Transverse colon (tissue), 4 donors: Measurements from ENCODE around the gene DGLUCY. TPM values are rescaled to one million over a fixed set of nuclear protein-coding genes. Genes with fewer than 3 reads are reported as not detected.
"Not testable (repeated sequence)": the region's sequence is repeated elsewhere in the genome, so short reads cannot be mapped to it uniquely, and the experiment has no call there.

Experiments
- DNase-seq: peaks from one replicate; pipeline ENCODE4 v3.0.0-alpha.2; 2019
- H3K27ac ChIP-seq, 4 donors: fragments of 200-600 bp; sonication (generic); 2 replicates each; pipeline ENCODE4 v1.5.1; 2016 to 2018; ENCODE audit warnings: inconsistent platforms in 4 of 4
- H3K27me3 ChIP-seq: fragments of 200-600 bp; sonication (generic); 2 replicates; pipeline ENCODE4 v1.5.1; 2017; ENCODE audit warnings: inconsistent platforms
- H3K36me3 ChIP-seq, 4 donors: fragments of 200-600 bp; sonication (generic); 2 replicates each; pipeline ENCODE4 v1.5.1; 2017 to 2019; ENCODE audit warnings: inconsistent platforms in 4 of 4
- H3K4me1 ChIP-seq, 4 donors: fragments of 200-600 bp; sonication (generic); 2 replicates each; pipeline ENCODE4 v1.5.1; 2017 to 2020; ENCODE audit warnings: inconsistent platforms in 4 of 4
- H3K4me3 ChIP-seq, 4 donors: fragments of 200-600 bp; sonication (generic); 1 replicate in 1 of 4; 2 replicates in 3 of 4; pipeline versions ENCODE4 v1.5.1 to v1.6.1; 2017 to 2019; ENCODE audit warnings: inconsistent platforms in 4 of 4
- H3K9me3 ChIP-seq, 2 donors: fragments of 200-600 bp; sonication (generic); 2 replicates each; pipeline ENCODE4 v1.5.1; 2017 to 2019; ENCODE audit warnings: inconsistent platforms in 2 of 2
- EP300 ChIP-seq: sonication (generic); formaldehyde crosslinking; IDR thresholded peaks from one replicate; pipeline ENCODE4 v1.6.1; 2017; ENCODE audit warnings: antibody characterized with exemption, low read depth
- POLR2A ChIP-seq: fragments of 450-650 bp; IDR thresholded peaks from one replicate; pipeline ENCODE4 v1.6.1; 2016; ENCODE audit warnings: antibody characterized with exemption, mild to moderate bottlenecking, moderate library complexity
- POLR2AphosphoS5 ChIP-seq, 3 donors: sonication (generic); formaldehyde crosslinking; IDR thresholded peaks; one replicate each; pipeline ENCODE4 v1.6.1; 2016; ENCODE audit warnings: antibody characterized with exemption in 3 of 3
- WGBS, 2 donors: methylation state at CpG; one replicate each; pipeline ENCODE4 v1.1.5; 2018; ENCODE audit warnings: low coverage in 1 of 2; 5-methylcytosine and 5-hydroxymethylcytosine counted together
- in situ Hi-C, 4 donors: fragments of 200-750 bp; cut with MboI; loops; one replicate each; pipeline versions ENCODE4 v1.15.0 to v1.15.1; 2017; ENCODE audit warnings: low sequenced_read_pairs in 3 of 4, low pct_ligation_motif_present in 1 of 4, low pct_unique_long_range_greater_than_20kb in 1 of 4
- intact Hi-C: fragments of 100-400 bp; cut with DNase I; formaldehyde crosslinking; loops from one replicate; pipeline ENCODE4 v1.15.1; 2023; ENCODE audit warnings: low total_unique reads
- total RNA-seq, 4 donors: library from RNA; depleted of rRNA; stranded (reverse); fragments of >200 nt; gene quantifications; one replicate each; pipeline ENCODE4 v1.1.0, GENCODE V29; 2016
- TF ChIP-seq, protein P1 (sequence below), 5 experiments: fragments of 200-600 bp in 3 of 5; fragments of 450-650 bp in 2 of 5; sonication (generic) in 3 of 5; IDR thresholded peaks; 1 replicate in 2 of 5; 2 replicates in 3 of 5; pipeline ENCODE4 v1.5.1; 2016 to 2017; ENCODE audit warnings: antibody characterized with exemption in 5 of 5, inconsistent platforms in 3 of 5, mild to moderate bottlenecking in 2 of 5, moderate library complexity in 1 of 5

The DGLUCY gene
- total RNA-seq, 4 donors from 2014 or later = 62.1 to 229 (median 102) TPM

GRCh38 chr14:91089958-91090535, 23.8 kb upstream of the DGLUCY start:
- peak overlapping the region; percentile 71 to 86 (median 74) for H3K27ac ChIP-seq
- H3K4me1 ChIP-seq = peaks cover 12 to 47% (median 36%) of the 10 kb centered on the region in 4 donors
- no peaks in the 10 kb centered on the region for H3K36me3 ChIP-seq
- in situ Hi-C loops = no loop called here
- intact Hi-C loops = no loop called here
- H3K27me3 ChIP-seq = no peaks in the 10 kb centered on the region
- no peaks in the 10 kb centered on the region for H3K9me3 ChIP-seq
- WGBS, 2 donors = 82 to 89% methylated on average over 6 to 7 of the region's 7 CpGs
- no peak for DNase-seq
- no peak for TF ChIP-seq EP300
- TF ChIP-seq, protein P1, sequence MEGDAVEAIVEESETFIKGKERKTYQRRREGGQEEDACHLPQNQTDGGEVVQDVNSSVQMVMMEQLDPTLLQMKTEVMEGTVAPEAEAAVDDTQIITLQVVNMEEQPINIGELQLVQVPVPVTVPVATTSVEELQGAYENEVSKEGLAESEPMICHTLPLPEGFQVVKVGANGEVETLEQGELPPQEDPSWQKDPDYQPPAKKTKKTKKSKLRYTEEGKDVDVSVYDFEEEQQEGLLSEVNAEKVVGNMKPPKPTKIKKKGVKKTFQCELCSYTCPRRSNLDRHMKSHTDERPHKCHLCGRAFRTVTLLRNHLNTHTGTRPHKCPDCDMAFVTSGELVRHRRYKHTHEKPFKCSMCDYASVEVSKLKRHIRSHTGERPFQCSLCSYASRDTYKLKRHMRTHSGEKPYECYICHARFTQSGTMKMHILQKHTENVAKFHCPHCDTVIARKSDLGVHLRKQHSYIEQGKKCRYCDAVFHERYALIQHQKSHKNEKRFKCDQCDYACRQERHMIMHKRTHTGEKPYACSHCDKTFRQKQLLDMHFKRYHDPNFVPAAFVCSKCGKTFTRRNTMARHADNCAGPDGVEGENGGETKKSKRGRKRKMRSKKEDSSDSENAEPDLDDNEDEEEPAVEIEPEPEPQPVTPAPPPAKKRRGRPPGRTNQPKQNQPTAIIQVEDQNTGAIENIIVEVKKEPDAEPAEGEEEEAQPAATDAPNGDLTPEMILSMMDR (IDR thresholded peaks at IDR 0.05) = no peak
- no peak for TF ChIP-seq POLR2AphosphoS5 (IDR thresholded peaks at IDR 0.05)
- TF ChIP-seq POLR2A = no peak
- H3K4me3 ChIP-seq = no peak overlapping the region

DNA sequence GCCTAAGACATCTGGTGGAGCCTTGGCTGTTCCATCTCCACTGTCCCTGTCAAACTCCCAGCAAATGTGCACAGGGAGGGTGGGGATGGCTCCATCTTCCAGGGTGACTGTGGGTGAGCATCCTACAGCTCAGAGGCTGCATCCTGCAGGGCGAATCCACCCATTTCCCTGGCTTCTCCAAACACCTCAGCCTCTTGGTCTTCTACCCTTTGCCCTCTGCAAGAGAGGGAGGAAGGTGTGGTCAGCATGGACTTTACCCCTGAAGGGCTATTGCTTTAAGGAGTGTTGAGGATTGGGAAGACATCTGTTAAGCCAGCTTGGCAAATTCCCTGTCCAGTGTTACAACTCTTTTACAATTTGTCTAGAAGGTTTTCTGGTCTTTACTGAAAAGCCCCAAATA, 23.1 kb upstream of the DGLUCY start:
- in situ Hi-C loops = no loop called here
- H3K27ac ChIP-seq = peak overlapping the region; percentile 71 to 86 (median 74)

DNA sequence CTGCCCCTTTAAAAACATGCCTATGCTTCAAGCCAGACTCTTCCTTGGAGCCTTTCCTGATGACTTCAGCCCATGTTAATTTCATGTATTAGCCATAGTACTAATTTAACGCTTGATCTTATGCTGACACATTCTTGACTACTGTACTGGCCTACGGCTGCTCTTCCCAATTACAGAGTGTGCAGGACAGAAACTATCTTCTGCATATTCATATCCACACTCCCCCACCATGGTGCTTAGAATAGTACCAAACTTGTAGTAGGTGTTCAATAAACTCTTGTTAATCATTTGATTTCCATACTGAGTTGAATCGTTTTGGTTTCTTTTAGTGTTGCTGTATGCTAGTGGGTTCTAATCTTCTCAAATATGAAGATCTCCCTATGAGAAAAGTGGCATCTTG, 21.8 kb upstream of the DGLUCY start:
- Histone ChIP-seq H3K4me3 (no peak overlapping the region), H3K9me3 (no peaks in the 10 kb centered on the region), H3K4me1 (peaks cover 12 to 38% (median 29%) of the 10 kb centered on the region in 4 donors), H3K36me3 (no peaks in the 10 kb centered on the region), H3K27ac (peak overlapping the region in 3 of 4 donors; percentile 72 to 86 (median 76)), H3K27me3 (no peaks in the 10 kb centered on the region)
- intact Hi-C loops = no loop called here
- no peak for DNase-seq
- whole genome bisulfite sequencing, 2 donors = 87 to 94% methylated on average over 3 of the region's 3 CpGs
- TF ChIP-seq POLR2AphosphoS5 (IDR thresholded peaks at IDR 0.05) (no peak), POLR2A (no peak), EP300 (no peak)
- TF ChIP-seq, protein P1 (IDR thresholded peaks at IDR 0.05) = no peak
- in situ Hi-C loops = no loop called here

More for the DNA sequence above, 23.1 kb upstream of the DGLUCY start:
- no peaks in the 10 kb centered on the region for H3K36me3 ChIP-seq
- H3K4me1 ChIP-seq = peaks cover 12 to 47% (median 36%) of the 10 kb centered on the region in 4 donors
- no peak overlapping the region for H3K4me3 ChIP-seq
- no peaks in the 10 kb centered on the region for H3K9me3 ChIP-seq
- peak; percentile 57 for DNase-seq
- peak in 2 of 3 donors; percentile 37 to 68 for TF ChIP-seq POLR2AphosphoS5 (IDR thresholded peaks at IDR 0.05)
- TF ChIP-seq EP300 = no peak
- 50% methylated on average over 1 of the region's 1 CpG; no CpG with 5 or more reads in 1 of the 2 donors for WGBS, 2 donors
- intact Hi-C loops = no loop called here
- H3K27me3 ChIP-seq = no peaks in the 10 kb centered on the region

DNA sequence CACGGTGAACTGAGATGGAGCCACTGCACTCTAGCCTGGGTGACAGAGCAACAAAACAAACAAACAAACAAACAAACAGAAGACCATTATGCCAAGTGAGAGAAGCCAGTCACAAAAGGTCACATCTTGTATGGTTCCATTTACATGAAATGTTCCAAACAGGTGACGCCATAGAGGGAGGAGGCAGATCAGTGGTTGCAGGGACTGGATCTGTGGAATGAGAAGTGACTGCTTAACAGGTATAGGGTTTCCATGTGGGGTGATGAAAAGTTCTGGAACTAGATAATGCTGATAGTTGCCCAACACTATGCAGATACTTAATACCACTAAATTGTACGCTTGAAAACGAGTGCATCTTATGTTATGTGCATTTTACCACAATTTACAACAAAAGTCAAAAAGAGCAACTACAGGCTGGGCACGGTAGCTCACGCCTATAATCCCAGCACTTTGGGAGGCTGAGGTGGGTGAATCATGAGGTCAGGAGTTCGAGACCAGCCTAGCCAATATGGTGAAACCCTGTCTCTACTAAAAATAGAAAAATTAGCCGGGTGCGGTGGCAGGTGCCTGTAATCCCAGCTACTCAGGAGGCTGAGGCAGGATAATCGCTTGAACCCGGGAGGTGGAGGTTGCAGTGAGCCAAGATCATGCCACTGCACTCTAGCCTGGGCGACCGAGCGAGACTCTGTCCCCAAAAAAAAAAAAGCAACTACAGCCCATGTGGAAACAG, 20.0 kb upstream of the DGLUCY start:
- intact Hi-C loops = not testable (repeated sequence)

GRCh38 chr14:91094772-91095171, 19.1 kb upstream of the DGLUCY start:
- peaks cover 4 to 18% (median 11%) of the 10 kb centered on the region in 4 donors for H3K4me1 ChIP-seq
- no peak for DNase-seq
- no peaks in the 10 kb centered on the region for H3K27me3 ChIP-seq
- TF ChIP-seq, protein P1 (IDR thresholded peaks at IDR 0.05) = no peak
- TF ChIP-seq POLR2A (no peak), EP300 (no peak), POLR2AphosphoS5 (IDR thresholded peaks at IDR 0.05) (no peak)
- H3K36me3 ChIP-seq = no peaks in the 10 kb centered on the region
- no peak overlapping the region for H3K4me3 ChIP-seq
- no peak overlapping the region for H3K27ac ChIP-seq
- WGBS, 2 donors = 97 to 100% methylated on average over 2 to 4 of the region's 4 CpGs
- in situ Hi-C loops = no loop called here
- H3K9me3 ChIP-seq = no peaks in the 10 kb centered on the region
- intact Hi-C loops = no loop called here

More for the DNA sequence above, 20.0 kb upstream of the DGLUCY start:
- in situ Hi-C loops, H3K27ac ChIP-seq, H3K9me3 ChIP-seq, H3K27me3 ChIP-seq, H3K36me3 ChIP-seq, H3K4me3 ChIP-seq, DNase-seq: not testable (repeated sequence)
- 95 to 100% methylated on average over 4 to 14 of the region's 14 CpGs for WGBS, 2 donors
- H3K4me1 ChIP-seq = peaks cover 4 to 24% (median 16%) of the 10 kb centered on the region in 4 donors
